HG02973 (cell line): ENCODE results near the gene COMMD1.
"Not testable (repeated sequence)": the region's sequence is repeated elsewhere in the genome, so short reads cannot be mapped to it uniquely, and the experiment has no call there.

Source experiments
- ATAC-seq: cut with Tn5 transposase; IDR thresholded peaks from one replicate; pipeline ENCODE4 v1.9.1; 2021; ENCODE audit warnings: moderate library complexity; ENCODE audit not compliant: unreplicated experiment

The COMMD1 gene

DNA sequence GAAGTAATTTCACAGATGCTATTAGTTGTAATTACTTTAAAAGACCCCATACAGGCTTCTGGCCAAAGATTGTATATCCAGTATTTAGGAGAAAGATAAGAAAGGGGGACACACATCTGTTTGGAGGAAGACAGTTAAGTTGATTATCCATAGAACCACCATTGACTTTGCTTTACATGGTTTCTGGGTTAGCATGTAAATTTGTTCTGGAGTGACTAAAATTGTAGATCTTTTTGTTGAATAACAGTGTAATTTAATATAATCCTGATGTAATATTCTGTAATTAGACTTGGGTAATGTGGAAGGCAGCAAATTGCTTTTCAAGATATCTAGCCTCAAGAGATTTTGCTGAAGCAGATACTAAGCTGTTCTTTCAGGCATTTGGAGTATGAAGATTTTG lies 17.2 kb downstream of the COMMD1 start:
- no peak for ATAC-seq

DNA sequence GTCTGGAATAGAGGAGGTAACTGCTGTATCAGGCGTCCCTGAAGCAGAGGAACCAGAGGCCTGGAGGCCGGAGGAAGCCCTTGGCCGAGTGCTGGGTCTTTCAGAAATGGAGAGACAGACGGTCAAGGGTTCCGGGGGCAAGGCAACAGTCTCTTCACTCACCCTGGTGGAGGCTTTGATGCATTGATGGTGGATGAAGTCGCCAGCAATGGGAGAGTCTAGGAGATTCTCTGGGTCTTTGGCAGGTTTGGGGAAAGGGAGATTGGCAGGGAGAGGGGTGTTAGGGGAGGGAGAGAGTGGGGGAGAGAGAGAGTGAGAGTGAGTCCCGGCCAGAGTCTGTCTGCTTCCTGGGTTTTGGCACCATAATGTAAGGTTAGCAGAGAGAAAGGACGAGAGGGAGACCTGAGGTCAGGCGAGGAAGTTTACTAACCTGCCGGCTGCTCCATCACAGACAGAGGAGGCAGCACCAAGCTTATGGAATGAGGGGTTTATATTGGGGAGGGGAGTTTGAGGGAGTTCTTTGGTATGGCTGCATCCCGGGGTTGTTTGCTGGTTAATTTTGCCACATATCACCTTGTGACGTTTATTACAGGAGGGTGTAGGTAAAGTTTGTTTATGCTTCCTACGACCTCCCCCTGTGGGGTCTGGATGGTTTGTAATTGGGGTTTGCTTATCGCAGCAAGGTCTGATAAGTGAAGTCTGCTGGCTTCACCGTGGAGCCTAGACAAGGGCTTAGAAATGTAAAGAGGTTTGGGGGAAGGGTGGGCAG lies 19.6 kb downstream of the COMMD1 start:
- ATAC-seq, result no peak

GRCh38 chr2:61926531-61927477 lies 21.3 kb downstream of the COMMD1 start:
- ATAC-seq, result no peak

DNA sequence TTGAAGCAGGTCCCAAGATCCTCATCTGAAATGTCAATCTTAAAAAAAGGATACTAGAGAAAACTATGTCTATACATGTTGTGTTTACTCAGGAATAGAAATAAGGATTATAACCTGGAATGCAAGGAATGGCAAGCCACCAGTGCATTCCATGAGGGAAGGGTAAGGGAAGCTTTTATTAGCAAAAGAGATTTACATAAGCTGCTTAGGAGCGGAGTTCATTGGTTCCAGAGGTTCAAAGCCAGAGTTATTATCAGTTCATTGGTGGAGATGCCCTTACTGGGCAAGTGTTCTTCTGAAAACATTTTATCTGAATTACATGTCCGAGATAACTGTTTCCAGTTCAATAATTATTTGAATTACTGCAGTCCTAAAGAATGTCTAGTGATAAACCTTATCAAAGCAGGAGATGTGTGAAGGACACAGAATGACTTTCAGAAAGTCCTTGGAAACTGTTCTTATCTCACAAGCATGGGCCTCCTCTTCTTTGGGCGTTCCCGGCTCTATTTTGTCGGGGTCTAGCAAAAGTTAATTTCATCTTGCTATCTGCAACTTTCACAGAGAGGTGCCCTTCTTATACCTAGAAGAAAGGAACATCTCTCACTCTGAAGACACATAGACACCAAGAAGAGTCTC lies 23.5 kb downstream of the COMMD1 start:
- no peak for ATAC-seq

DNA sequence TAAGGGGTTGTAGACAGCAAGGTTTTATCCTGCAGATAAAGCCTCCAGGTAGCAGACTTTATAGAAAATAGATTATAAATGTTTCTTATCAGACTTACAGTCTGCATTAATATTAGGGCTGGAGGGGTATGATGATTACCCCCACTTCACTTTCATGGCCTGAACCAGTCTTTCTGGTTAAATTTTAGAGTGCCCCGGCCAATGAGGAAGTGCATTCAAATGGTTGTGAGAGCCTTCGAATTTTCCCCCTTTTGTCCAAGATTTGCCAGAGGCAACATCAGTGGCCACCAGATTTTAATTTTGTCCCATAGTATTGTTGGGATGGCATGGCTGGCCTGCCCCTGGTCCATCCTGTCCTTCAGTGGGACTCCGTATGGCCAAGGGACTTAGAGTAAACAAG lies 31.6 kb downstream of the COMMD1 start:
- ATAC-seq, result no peak

DNA sequence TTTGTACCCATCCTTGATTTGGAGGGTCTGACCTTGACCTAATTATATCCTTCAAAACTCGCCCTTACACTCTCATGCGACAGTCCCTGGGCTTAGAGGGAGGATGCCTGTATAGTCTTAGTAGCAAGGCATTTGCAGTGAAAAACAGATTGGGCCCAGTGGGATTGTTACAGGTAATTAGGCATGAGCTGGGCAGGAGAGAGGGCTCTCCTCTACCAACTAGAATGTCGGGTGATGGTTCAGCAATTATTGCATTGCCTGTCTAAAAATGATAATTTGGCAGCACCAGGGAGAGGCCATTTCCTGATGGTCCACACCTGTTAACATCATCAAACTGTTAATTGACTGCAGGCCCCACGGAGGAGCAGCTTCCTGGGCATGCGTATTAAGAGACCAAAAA lies 32.4 kb downstream of the COMMD1 start:
- ATAC-seq, result no peak

GRCh38 chr2:61938511-61938910 lies 33.0 kb downstream of the COMMD1 start:
- ATAC-seq, result no peak

DNA sequence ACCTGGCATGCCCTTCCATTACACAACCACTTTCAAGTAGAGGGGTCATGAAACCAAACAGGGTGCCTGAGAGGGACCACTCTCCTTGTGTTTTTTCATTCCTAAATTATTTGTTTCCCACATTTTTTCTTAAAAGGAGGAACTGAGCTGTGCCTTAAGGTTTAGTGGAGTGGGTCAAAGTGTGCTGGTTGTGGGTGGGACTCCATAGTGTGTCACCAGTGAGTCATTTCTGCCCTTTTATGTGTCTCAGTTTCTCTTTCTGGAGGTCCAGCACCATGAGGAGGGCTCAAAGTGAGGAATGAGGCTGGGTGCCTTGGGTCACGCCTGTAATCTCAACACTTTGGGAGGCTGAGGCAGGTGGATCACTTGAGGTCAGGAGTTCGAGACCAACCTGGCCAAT lies 37.8 kb downstream of the COMMD1 start:
- ATAC-seq, result no peak

DNA sequence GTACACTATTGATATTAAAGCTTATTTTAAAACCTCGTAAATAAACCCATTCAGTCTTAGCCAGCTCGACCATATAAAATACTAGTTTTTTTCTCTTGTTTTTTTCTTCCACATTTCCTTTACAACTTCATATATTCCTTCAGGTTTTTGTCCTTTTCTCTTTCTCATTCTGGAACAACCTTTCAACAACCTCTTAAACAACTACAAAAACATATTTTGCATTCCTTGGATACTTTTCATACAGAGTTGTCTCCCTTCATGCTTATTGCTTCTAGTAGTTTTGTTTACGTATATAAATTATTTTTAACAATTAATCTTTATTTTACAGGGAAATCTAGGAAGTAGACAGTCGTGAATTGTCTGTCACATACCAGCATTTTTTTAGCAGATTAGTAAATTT lies 41.2 kb downstream of the COMMD1 start:
- ATAC-seq, result no peak

DNA sequence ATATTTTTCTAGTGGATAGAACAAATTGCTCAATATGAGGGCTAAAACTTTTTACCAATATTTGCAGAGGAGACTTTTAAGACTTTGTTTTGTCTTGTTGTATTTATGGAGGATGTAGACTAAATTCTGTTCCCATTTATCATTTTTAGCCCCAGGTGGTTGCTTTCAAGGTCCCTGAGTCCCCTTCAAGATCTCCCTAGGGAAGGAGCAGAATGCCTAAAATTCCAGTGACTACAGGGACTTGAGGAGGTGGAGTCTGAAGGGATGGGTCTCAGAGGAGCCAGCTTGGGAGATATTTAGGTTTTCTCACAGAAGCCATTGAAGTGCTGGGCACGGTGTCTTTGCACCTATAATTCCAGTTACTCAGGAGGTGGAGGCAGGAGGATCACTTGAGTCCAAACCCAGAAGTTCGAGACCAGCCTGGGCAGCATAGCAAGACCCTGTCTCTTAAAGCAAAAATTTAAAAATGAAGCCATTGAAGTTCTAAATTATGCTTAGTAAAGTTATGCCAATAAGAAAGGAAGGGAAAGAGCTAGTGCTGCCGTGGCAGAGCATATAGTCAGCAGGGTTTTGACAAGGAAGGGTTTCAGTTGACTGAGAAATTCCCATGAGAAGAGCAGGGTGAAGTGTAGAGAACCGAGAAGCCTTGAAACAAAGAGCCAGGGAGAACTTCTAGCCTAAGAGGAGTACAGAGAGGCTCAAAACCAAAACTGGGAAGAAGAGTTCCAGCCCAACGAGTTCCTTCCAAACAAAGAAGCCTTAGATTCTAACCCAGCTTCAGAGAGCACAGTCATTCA lies 43.4 kb downstream of the COMMD1 start:
- ATAC-seq, result no peak

DNA sequence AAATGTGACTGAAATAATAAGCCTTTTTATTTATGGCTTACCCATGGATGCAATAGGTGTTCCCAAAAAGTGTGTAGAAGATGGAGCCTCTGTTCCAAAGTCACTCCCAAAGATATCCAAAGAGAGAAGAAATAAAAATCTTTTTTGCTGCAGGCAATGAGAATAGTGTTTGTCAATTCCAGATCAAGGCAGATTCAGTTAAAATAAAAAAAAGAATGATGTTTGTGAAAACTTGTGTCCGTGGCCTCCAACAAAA lies 43.9 kb downstream of the COMMD1 start:
- ATAC-seq, result no peak

GRCh38 chr2:61949714-61950560 lies 44.5 kb downstream of the COMMD1 start:
- no peak for ATAC-seq

DNA sequence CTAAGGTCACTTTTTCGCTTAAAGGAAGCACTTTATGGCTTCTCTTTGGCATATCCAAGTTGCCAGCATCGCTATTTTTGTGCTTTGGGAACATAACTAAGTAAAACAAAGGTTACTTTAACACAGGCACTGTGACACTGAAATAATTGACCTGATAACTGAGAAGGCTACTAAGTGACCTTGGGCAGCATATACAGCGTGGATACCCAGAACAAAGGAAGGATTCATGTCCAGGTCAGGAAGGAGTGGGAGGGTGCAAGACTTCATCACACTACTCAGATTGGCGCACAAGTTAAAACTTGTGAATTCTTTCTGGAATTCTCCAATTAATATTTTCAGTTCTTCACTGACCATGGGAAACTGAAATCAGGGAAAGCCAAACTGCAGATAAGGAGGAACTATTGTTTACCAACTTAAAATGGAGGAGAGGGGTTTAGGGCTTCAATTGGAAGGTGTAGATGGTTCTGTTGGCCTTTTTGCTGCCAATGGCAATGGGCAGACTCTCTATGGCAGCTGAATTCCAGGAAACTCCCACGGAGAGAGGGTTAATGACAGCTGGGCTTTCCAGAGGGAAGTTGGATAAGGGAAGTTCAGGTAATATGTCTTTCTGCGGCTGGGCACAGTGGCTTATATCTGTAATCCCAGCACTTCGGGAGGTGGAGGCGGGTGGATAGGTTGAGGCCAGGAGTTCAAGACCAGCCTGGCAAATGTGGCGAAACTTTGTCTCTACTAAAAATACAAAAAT lies 45.3 kb downstream of the COMMD1 start:
- no peak for ATAC-seq

GRCh38 chr2:61951881-61952280 lies 46.4 kb downstream of the COMMD1 start:
- ATAC-seq, result no peak

- no peak for ATAC-seq
Measured at GRCh38 chr2:61952288-61952687, 46.8 kb downstream of the COMMD1 start.

GRCh38 chr2:61954856-61955255 lies 49.4 kb downstream of the COMMD1 start:
- not testable (repeated sequence) for ATAC-seq

DNA sequence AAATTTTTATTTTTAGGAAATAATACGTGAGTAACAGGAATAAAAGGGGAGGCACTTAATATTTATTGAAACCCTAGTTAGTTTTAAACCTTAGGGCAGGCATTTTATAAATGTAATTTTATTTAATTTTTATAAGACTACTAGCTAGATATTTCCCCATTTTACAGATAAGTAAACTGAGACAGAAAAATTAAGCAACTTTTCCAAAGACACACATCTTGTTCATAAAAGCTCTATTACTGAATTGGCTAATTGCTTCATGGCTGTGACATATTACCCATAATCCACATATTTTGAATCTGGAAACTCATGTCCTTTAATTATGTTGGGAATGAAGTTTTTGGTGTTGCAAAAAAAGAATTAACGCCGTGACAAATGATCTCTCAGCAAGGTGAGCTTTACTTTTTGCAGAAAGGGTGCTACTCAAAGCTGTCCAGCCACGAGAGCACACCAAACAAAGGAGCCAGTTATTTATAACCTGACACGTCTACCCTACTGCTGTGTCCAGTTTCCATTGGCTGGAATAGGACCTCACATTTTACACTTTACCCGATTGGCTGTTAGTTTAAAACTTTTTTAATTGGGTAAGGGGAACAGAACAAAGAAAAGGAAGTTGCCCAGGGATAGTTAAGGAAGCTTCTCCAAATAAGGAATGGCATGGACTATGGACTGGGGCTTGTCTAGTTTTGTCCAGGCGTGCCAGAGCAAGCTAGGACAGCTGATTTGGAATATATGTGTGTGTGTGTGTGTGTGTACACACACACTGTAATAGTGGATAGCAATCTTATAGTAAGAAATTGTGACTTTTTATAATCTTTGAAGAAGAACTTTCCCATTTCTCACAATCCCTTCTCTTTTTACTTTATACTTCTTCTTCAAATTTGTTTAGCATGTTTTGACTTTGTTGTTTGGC lies 54.2 kb downstream of the COMMD1 start:
- no peak for ATAC-seq

- no peak for ATAC-seq
Measured at GRCh38 chr2:61961231-61961901, 55.9 kb downstream of the COMMD1 start.
